ENCODE data around the gene LRRC59.

The LRRC59 gene

DNA sequence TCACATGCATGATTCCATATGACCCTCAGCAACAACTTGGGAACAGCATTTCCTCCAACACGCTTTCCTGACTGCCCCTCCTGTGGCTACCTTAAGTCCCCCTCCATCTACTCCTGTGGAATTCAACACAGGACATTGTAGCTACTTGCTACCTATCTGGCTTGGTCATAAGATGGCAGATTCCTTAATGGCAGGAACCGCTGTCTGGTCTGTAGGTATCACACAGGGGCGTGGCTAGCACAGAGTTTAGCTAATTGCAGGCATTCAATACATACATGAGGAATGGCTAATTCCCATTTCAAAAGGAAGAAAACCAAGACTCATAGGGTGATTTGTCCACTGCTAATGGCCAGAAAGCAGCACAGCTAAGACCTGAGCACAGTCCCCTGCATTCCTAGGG is 8.6 kb downstream of the LRRC59 start:
- in situ Hi-C loops (cut with MboI; ENCODE audit: low sequenced_read_pairs), result no loop called here

DNA sequence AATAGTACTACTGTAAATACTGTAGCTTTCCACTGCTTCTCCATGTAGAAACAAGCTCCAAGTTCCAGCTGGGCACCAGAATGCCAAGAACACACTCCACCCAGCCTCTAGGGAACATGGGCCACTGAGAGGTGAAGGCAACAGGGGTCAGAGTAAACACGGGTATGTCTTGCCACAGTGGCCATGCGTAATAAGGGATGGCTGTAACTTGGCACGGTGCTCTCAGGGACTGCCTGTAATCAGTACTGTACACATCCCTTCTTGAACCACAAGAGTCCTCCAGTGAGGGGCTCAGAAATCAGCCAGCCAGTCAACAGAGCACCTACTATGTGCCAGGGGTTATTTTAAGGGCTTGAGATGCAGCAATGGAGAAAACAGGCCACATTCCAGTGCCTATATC is 10.8 kb downstream of the LRRC59 start:
- in situ Hi-C loops (cut with MboI; ENCODE audit: low sequenced_read_pairs), result no loop called here

GRCh38 chr17:50382931-50383330 is 14.4 kb downstream of the LRRC59 start:
- in situ Hi-C loops (cut with MboI; ENCODE audit: low sequenced_read_pairs), result no loop called here

GRCh38 chr17:50381920-50382319 is 15.4 kb downstream of the LRRC59 start:
- in situ Hi-C loops (cut with MboI; ENCODE audit: low sequenced_read_pairs), result no loop called here

DNA sequence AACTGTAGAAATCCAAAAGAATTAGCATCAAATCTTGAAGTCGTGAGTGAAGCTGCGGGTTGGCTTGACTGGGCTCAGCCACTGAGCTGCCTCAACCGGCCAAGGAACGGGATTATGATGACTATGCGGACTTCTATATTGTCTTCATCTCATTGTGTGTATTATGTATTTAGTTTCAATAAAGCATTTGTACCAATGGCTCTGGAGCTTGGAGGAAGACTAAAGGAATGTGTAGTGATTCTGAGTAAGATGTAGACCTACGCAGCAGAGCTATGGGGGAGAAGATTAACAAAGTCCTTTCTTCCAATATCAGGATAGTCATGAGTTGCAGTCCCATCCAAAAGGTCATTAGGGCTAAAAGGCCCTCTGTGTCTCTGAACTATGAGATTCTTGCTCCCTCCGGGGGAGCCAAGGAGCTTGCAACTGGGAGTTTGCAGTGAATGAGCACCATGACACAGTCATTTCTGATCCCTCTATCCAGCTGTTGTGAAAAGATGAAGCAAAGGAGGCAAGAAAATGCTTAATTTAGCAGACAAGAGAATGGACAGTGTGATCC is 16.0 kb downstream of the LRRC59 start:
- in situ Hi-C loops (cut with MboI; ENCODE audit: low sequenced_read_pairs), result no loop called here

DNA sequence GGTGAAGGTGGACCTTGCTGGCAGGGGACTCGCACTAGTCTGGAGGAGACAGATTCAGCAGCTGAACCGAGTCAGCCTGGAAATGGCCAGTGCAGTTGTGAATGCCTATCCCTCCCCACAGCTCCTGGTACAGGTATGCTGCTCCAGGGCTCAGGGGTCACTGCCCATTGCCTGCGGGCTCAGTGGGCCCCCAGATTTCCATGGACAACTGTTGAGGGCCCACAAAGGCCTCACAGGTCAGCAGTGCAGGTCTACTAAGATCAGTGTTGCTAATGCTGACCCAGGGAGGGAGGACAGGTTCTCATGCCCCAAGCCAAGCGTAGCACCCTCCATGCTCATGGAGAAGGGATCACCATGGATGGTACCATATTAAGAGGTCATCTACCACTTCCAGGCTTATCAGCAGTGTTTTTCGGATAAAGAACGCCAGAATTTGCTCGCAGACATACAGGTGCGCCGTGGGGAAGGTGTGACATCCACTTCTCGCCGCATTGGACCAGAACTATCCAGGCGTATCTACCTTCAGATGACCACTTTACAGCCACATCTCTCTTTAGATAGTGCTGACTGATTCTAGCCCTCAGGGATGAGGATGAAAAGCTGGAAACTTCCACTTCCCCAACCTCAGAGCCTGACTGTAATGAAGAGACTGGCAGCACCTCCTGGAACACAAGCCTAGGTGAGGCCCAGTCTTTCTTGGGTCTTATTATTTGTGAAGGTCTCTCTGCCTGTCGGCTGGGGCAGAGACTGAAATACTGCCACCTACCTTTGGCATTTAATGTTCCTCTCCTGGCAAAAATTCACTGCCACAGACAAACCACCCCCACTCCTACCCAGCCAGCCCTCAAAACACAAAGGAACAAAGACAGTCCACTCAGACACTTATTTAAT is 16.7 kb downstream of the LRRC59 start:
- in situ Hi-C loops (cut with MboI; ENCODE audit: low sequenced_read_pairs), result no loop called here

GRCh38 chr17:50379351-50380132 is 17.8 kb downstream of the LRRC59 start:
- in situ Hi-C loops (cut with MboI; ENCODE audit: low sequenced_read_pairs), result no loop called here

DNA sequence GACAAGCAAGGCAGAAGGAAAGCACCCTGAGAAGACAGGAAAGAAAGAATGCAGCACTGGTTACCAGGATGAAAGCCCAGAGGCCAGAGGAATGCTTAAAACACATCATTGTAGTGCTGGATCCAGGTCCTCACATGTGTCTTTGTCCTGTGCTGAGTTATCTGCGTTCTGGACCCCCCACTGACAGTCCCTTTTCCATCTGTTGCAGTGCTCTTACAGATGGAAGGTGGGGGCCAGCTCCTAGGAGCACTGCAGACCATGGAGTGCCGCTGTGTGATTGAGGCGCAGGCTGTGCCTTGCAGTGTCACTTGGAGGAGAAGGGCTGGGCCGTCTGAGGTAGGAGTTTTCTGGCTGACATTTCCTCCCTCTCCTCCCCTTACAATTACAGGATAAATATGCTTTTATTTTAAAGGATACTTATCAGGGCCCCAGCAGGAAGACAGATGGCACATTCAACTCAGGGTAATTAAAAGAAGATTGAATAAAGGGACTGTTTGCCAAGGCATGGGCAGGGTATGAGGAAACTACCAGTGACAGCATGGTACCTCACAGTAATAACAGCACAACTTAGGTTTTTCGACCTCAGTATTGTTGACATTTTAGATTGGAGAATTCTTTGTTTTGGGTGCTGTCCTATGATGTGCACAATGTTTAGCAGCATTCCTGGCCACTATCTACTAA is 21.3 kb downstream of the LRRC59 start:
- in situ Hi-C loops (cut with MboI; ENCODE audit: low sequenced_read_pairs), result no loop called here

DNA sequence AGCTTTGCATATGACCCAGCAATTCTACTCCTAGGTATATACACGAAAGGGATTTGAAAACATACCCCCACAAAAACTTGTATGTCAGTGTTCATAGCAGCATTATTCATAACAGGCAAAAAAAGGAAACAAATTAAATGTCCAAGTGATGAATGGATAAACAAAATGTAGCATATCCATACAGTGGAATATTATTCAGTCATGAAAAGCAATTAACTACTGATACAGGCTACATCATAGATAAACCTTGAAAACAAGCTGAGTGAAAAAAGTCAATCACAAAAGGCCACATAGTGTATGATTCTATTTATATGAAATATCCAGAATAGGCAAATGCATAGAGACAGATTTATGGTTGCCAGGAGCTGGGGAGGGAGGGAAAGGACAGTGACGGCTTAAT is 23.6 kb downstream of the LRRC59 start:
- in situ Hi-C loops (cut with MboI; ENCODE audit: low sequenced_read_pairs), result no loop called here

DNA sequence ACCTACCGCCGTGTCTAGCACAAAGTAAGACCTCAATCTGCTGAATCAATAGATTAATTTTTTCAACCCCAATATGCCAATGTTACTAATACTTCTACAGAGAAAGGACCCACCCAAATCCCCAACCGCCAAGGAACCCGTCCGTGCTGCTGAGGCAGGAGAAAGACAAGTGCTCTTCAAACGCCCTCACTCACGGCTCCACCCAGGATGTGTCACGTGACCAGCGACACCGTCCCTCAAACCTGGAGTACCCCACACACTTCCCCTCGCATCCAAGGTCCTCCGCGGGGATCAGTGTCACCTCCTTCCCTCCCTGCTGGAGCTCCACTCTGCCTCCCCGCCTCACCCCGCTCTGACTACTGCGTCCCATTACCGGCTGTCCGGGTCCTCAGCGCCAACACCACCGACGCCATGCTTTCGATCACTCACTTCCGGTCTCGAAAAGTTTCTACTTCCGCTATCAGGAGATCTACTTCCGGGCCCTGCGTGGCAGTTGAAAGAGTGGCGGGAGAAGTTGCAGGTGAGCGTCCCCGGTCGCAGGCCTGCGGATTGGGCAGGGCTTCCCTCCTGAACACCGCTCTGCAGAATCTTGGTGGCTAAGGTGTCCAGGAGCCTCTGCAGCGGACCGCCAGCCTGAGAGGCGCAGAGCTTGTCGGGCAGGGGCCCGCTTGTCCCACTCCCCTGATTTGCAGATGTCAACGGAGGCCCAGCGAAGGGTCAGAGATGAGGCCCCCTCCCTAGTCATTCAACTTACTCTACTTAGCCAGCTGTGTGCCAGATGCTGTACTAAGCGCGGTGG is 24.4 kb downstream of the LRRC59 start, which contains the start of the genes EME1 and MRPL27:
EME1 (plus strand) TSS at position 472 of the 799 bp plus-strand sequence. CDS start 1,980 bp downstream, outside the sequence.
MRPL27 (minus strand) TSS at position 427 of the 799 bp plus-strand sequence; CDS start at position 413, 14 bp downstream.
- in situ Hi-C loops (cut with MboI; ENCODE audit: low sequenced_read_pairs), result no loop called here

DNA sequence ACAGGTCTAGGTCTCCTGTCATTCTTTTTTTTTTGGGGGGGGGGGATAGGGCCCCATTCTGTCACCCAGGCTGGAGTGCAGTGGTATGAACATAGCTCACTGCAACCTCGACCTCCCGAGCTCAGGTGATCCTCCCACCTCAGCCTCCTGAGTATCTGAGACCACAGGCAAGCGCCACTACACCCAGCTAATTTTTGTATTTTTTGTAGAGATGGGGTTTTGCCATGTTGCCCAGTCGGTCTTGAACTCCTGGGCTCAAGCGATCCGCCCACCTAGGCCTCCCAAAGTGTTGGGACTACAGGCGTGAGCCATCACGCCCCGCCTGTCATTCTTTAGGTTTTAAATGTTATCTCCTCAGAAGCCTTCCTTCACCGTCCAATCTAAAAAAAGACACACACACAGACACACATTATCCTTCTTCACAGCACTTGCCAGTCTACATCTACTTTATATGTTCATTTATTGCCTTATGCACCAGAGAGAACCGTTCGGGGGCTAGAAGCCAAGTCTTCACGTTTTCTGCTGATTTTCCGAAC is 25.0 kb downstream of the LRRC59 start:
- in situ Hi-C loops (cut with MboI; ENCODE audit: low sequenced_read_pairs), result no loop called here

GRCh38 chr17:50371526-50371925 is 25.8 kb downstream of the LRRC59 start:
- in situ Hi-C loops (cut with MboI; ENCODE audit: low sequenced_read_pairs), result no loop called here

DNA sequence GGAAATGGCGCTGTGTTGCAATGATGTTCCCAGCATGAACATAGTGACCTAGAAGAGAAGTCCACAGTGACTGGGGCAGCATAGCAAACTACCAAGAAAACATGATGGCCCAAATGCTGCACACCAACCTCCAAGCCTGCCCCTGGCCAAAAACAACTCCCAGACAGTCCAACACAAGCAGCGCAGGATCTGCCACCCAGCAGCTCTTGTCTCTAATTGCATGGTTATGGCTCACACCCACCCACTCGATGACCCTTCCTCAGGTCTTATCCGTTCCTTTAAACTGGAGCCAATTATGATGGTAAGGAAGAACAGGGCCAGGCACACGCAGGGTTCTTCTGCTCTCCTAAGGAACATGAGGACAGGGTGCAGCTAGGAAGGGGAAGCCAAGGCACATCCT is 27.3 kb downstream of the LRRC59 start:
- in situ Hi-C loops (cut with MboI; ENCODE audit: low sequenced_read_pairs), result no loop called here

DNA sequence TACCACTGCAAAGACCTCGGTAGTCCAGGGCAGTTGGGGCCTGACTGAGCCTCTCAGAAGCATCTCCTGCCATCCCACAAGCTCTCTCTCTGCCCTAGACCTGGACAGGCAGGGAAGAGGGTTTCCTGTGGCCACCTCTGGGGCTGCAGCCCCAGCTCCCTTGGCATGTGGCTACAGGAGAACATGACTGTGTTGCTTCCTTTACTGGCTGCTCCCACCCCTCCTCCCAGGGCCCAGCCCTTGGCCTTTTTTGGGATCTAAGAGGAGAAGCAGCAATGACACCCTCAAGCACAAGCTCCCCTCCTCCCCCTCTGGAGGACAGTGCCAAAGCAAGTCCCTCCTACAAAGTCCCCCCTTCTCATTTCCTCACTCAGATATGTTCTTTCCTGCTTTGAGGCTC is 29.9 kb downstream of the LRRC59 start:
- in situ Hi-C loops (cut with MboI; ENCODE audit: low sequenced_read_pairs), result no loop called here

- in situ Hi-C loops (cut with MboI; ENCODE audit: low sequenced_read_pairs), result no loop called here
These were observed 31.5 kb downstream of the LRRC59 start for GRCh38 chr17:50365649-50366393.

GRCh38 chr17:50365165-50365564 is 32.2 kb downstream of the LRRC59 start:
- in situ Hi-C loops (cut with MboI; ENCODE audit: low sequenced_read_pairs), result no loop called here

- in situ Hi-C loops (cut with MboI; ENCODE audit: low sequenced_read_pairs), result no loop called here
These were observed 32.6 kb downstream of the LRRC59 start for GRCh38 chr17:50364715-50365114.

DNA sequence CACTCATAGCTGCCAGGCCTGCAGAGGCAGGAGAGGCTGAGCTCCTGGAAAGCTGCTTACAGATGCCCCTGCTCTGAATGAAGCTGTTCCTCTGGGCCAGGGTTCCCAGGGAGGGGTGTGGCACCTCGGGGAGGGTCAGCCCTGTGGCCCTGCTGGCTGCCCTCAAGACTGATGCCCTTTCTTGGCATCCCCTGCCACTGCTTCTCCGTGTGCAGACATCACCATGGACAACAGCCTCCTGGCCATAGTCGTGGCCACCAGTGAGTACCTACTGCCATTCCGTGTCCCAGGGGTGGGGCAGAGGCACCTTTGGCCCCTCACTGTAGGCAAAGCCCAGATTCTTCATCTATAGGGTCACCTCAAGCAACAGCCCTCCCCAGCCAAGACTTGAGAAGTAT is 33.3 kb downstream of the LRRC59 start:
- in situ Hi-C loops (cut with MboI; ENCODE audit: low sequenced_read_pairs), result no loop called here

Data from HL-60/S4 (cell line).